ENCODE data around the gene HBG2. TPM values are rescaled to one million over a fixed set of nuclear protein-coding genes. Genes with fewer than 3 reads are reported as not detected.

Gene HBG2
- total RNA-seq, 1 donor from 2014 or later = 0.54 TPM

GRCh38 chr11:5235364-5236095, 19.1 kb downstream of the HBG2 start:
- no peak for DNase-seq (ENCODE audit: low spot score in 2 of 2, unreplicated experiment in 2 of 2)
- Mint-ChIP-seq H3K27me3 (ENCODE audit: low read depth) (peaks cover 14% of the 10 kb centered on the region), H3K9me3 (no peaks in the 10 kb centered on the region), H3K27ac (no peak overlapping the region), H3K4me3 (no peak overlapping the region), H3K4me1 (peaks cover 6% of the 10 kb centered on the region), H3K36me3 (no peaks in the 10 kb centered on the region)
- TF ChIP-seq CTCF (IDR thresholded peaks at IDR 0.05; ENCODE audit: unreplicated experiment) = no peak

DNA sequence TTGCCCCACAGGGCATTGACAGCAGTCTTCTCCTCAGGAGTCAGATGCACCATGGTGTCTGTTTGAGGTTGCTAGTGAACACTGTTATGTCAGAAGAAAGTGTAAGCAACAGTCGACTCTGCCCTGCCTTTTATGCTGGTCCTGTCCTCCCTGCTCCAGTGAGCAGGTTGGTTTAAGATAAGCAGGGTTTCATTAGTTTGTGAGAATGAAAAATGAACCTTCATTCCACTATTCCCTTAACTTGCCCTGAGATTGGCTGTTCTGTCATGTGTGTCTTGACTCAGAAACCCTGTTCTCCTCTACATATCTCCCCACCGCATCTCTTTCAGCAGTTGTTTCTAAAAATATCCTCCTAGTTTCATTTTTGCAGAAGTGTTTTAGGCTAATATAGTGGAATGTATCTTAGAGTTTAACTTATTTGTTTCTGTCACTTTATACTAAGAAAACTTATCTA, 20.2 kb downstream of the HBG2 start, which contains the start of gene HBD:
HBD (minus strand) TSS at position 103 of the 454 bp plus-strand sequence; CDS start at position 53, 50 bp downstream.
- H3K27ac Mint-ChIP-seq = no peak within 1 kb of the TSS
- H3K36me3 Mint-ChIP-seq = no peaks in the 10 kb centered on the region
- no peak for TF ChIP-seq CTCF (IDR thresholded peaks at IDR 0.05; ENCODE audit: unreplicated experiment)
- H3K9me3 Mint-ChIP-seq = no peaks in the 10 kb centered on the region
- peaks cover 12% of the 10 kb centered on the region for H3K27me3 Mint-ChIP-seq (ENCODE audit: low read depth)
- H3K4me3 Mint-ChIP-seq = no peak within 1 kb of the TSS
- H3K4me1 Mint-ChIP-seq = peaks cover 6% of the 10 kb centered on the region
- no peak for DNase-seq (ENCODE audit: low spot score in 2 of 2, unreplicated experiment in 2 of 2)

DNA sequence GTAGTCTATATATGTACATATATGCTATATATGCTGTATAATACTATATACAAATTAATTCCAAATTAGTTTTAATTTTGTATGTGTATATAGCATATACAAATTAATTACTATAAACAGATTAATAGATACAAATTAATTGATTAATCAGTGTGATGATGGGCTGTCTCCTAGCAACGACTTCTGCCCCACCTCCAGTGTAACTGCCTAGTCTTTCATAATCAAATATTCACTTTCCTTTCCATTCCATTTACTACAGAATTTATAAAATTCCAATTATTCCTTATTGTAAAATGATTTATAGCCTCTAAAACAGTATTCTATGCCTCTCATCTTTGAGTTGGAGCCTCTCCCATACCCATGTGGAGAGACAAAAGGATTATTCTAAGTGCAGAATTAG, 21.3 kb downstream of the HBG2 start:
- H3K4me3 Mint-ChIP-seq = no peak overlapping the region
- peaks cover 12% of the 10 kb centered on the region for H3K27me3 Mint-ChIP-seq (ENCODE audit: low read depth)
- no peak for TF ChIP-seq CTCF (IDR thresholded peaks at IDR 0.05; ENCODE audit: unreplicated experiment)
- peaks cover 6% of the 10 kb centered on the region for H3K4me1 Mint-ChIP-seq
- no peak for DNase-seq (ENCODE audit: low spot score in 2 of 2, unreplicated experiment in 2 of 2)
- no peaks in the 10 kb centered on the region for H3K9me3 Mint-ChIP-seq
- no peak overlapping the region for H3K27ac Mint-ChIP-seq
- no peaks in the 10 kb centered on the region for H3K36me3 Mint-ChIP-seq

GRCh38 chr11:5232821-5233220, 21.8 kb downstream of the HBG2 start:
- no peak for DNase-seq (ENCODE audit: low spot score in 2 of 2, unreplicated experiment in 2 of 2)
- no peak for TF ChIP-seq CTCF (IDR thresholded peaks at IDR 0.05; ENCODE audit: unreplicated experiment)

GRCh38 chr11:5232176-5232575, 22.4 kb downstream of the HBG2 start:
- H3K36me3 Mint-ChIP-seq = no peaks in the 10 kb centered on the region
- TF ChIP-seq CTCF (IDR thresholded peaks at IDR 0.05; ENCODE audit: unreplicated experiment) = no peak
- no peaks in the 10 kb centered on the region for H3K9me3 Mint-ChIP-seq
- H3K27me3 Mint-ChIP-seq (ENCODE audit: low read depth) = peaks cover 9% of the 10 kb centered on the region
- no peak overlapping the region for H3K4me3 Mint-ChIP-seq
- H3K27ac Mint-ChIP-seq = no peak overlapping the region
- DNase-seq (ENCODE audit: low spot score in 2 of 2, unreplicated experiment in 2 of 2) = no peak
- peaks cover 9% of the 10 kb centered on the region for H3K4me1 Mint-ChIP-seq

More at GRCh38 chr11:5232821-5233220, 21.8 kb downstream of the HBG2 start:
- Mint-ChIP-seq H3K4me1 (peaks cover 9% of the 10 kb centered on the region), H3K9me3 (no peaks in the 10 kb centered on the region), H3K36me3 (no peaks in the 10 kb centered on the region), H3K4me3 (no peak overlapping the region), H3K27ac (no peak overlapping the region), H3K27me3 (ENCODE audit: low read depth) (peaks cover 12% of the 10 kb centered on the region)

All from mesothelial cell of epicardium (in vitro differentiated cells).